Fibroblast of villous mesenchyme (primary cell): ENCODE measurements around the gene BBLN. TPM values are rescaled to one million over a fixed set of nuclear protein-coding genes. Genes with fewer than 3 reads are reported as not detected.

Source experiments
- DNase-seq: peaks from one replicate; pipeline ENCODE4 v3.0.0-alpha.2; 2010; ENCODE audit warnings: low read depth
- H3K4me3 ChIP-seq: 2 replicates; pipeline ENCODE4 v1.5.1; 2011; ENCODE audit warnings: low read depth, mild to moderate bottlenecking, low read length
- total RNA-seq: library from RNA; depleted of rRNA; stranded (reverse); fragments of >200 nt; gene quantifications from 2 replicates; pipeline ENCODE4 v1.2.3, GENCODE V29; 2012
- TF ChIP-seq, protein P1 (sequence below): IDR thresholded peaks from 2 replicates; pipeline ENCODE4 v1.5.1; 2012; ENCODE audit warnings: low read depth, mild to moderate bottlenecking, low read length; ENCODE audit not compliant: insufficient read depth

BBLN gene
- total RNA-seq, 1 donor = 19.4 TPM

- no peak for DNase-seq
- TF ChIP-seq, protein P1, sequence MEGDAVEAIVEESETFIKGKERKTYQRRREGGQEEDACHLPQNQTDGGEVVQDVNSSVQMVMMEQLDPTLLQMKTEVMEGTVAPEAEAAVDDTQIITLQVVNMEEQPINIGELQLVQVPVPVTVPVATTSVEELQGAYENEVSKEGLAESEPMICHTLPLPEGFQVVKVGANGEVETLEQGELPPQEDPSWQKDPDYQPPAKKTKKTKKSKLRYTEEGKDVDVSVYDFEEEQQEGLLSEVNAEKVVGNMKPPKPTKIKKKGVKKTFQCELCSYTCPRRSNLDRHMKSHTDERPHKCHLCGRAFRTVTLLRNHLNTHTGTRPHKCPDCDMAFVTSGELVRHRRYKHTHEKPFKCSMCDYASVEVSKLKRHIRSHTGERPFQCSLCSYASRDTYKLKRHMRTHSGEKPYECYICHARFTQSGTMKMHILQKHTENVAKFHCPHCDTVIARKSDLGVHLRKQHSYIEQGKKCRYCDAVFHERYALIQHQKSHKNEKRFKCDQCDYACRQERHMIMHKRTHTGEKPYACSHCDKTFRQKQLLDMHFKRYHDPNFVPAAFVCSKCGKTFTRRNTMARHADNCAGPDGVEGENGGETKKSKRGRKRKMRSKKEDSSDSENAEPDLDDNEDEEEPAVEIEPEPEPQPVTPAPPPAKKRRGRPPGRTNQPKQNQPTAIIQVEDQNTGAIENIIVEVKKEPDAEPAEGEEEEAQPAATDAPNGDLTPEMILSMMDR = no peak
- no peak overlapping the region for H3K4me3 ChIP-seq
Measured at GRCh38 chr9:128211981-128212281, 51.9 kb downstream of the BBLN start.

Other genes starting within 250 kb of the BBLN start
- 30.0 and 34.1 TPM in 2 replicates for gene ST6GALNAC4, start 243.2 kb upstream of the BBLN start, total RNA-seq
- 2.6 and 3.5 TPM in 2 replicates for gene PIP5KL1, start 229.5 kb upstream of the BBLN start, total RNA-seq
- gene DPM2, start 222.4 kb upstream of the BBLN start, total RNA-seq = 11.2 and 11.9 TPM in 2 replicates
- gene EEIG1, start 179.3 kb upstream of the BBLN start, total RNA-seq = 15.5 and 16.4 TPM in 2 replicates
- gene NAIF1, start 92.9 kb upstream of the BBLN start, total RNA-seq = 6.8 and 10.8 TPM in 2 replicates
- 36.1 and 47.5 TPM in 2 replicates for gene SLC25A25, start 92.0 kb upstream of the BBLN start, total RNA-seq
- gene PTGES2, start 32.5 kb upstream of the BBLN start, total RNA-seq = 43.6 and 58.6 TPM in 2 replicates
- gene LCN2, start 10.8 kb upstream of the BBLN start, total RNA-seq = not detected in 2 replicates
- 34.1 and 35.4 TPM in 2 replicates for gene CIZ1, start 31.3 kb downstream of the BBLN start, total RNA-seq
- 15.5 and 36.1 TPM in 2 replicates for gene DNM1, start 43.1 kb downstream of the BBLN start, total RNA-seq
- gene GOLGA2, start 115.7 kb downstream of the BBLN start, total RNA-seq = 114 and 116 TPM in 2 replicates
- gene SWI5, start 116.0 kb downstream of the BBLN start, total RNA-seq = 26.7 and 31.1 TPM in 2 replicates
- gene TRUB2, start 162.2 kb downstream of the BBLN start, total RNA-seq = 17.7 and 20.6 TPM in 2 replicates
- 22.0 and 32.5 TPM in 2 replicates for gene COQ4, start 162.6 kb downstream of the BBLN start, total RNA-seq
- gene SLC27A4, start 180.3 kb downstream of the BBLN start, total RNA-seq = 21.3 and 22.9 TPM in 2 replicates
- gene URM1, start 211.1 kb downstream of the BBLN start, total RNA-seq = 29.8 and 33.8 TPM in 2 replicates